Gastroesophageal sphincter (tissue), 3 donors: ENCODE measurements around the gene HS6ST3.

ENCODE experiments used
- CTCF ChIP-seq, 4 experiments: fragments of 200-600 bp in 2 of 4; fragments of 450-650 bp in 2 of 4; sonication (generic) in 1 of 4; IDR thresholded peaks; one replicate each; pipeline ENCODE4 v1.5.1; 2017 to 2019; ENCODE audit warnings: antibody characterized with exemption in 4 of 4, mild to moderate bottlenecking in 2 of 4, moderate library complexity in 2 of 4
- EP300 ChIP-seq: sonication (generic); formaldehyde crosslinking; IDR thresholded peaks from one replicate; pipeline ENCODE4 v1.6.1; 2017; ENCODE audit warnings: antibody characterized with exemption, mild to moderate bottlenecking
- POLR2A ChIP-seq, 2 donors: fragments of 450-650 bp; IDR thresholded peaks; one replicate each; pipeline ENCODE4 v1.6.1; 2017; ENCODE audit warnings: antibody characterized with exemption in 2 of 2, mild to moderate bottlenecking in 2 of 2, moderate library complexity in 1 of 2
- POLR2AphosphoS5 ChIP-seq: sonication (generic); formaldehyde crosslinking; IDR thresholded peaks from one replicate; pipeline ENCODE4 v1.6.1; 2017; ENCODE audit warnings: antibody characterized with exemption

- TF ChIP-seq POLR2A (IDR thresholded peaks at IDR 0.05) (no peak), CTCF (IDR thresholded peaks at IDR 0.05) (no peak), POLR2AphosphoS5 (no peak), EP300 (no peak)
These were observed 561.7 kb downstream of the HS6ST3 start for GRCh38 chr13:96651598-96651997.
